CD4-positive, alpha-beta T cell treated with Interleukin-2 at 100 ng/mL for 4 hours (primary cell): Measurements from ENCODE around the gene DUOX1.

Experiments
- DNase-seq: peaks from one replicate; pipeline ENCODE4 v3.0.0-alpha.2; 2020; ENCODE audit warnings: low spot score

DUOX1 gene

GRCh38 chr15:45168751-45169551 is 39.2 kb downstream of the DUOX1 start:
- DNase-seq, result no peak

GRCh38 chr15:45169608-45170480 is 40.0 kb downstream of the DUOX1 start:
- DNase-seq, result no peak

- no peak for DNase-seq
Observed at GRCh38 chr15:45171912-45172311, 42.1 kb downstream of the DUOX1 start.

DNA sequence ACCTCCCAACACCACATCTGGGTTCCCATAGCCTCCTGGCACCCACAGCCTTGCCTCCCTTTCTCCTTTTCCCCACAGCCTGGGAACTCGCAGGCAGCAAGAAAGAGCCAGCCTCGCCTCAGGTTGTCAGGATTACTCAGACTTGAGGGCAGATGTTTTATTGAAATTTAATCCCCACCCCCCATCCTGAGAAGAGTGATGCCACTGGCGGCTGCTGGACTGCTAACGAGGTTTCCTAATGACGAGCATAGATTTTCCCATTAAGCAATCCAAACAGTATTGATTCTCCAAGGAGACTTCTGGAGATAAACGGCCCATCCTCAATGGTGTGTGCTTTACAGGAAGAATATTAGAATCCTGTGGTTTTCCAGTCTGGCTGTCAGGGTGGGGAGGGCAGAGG is 44.3 kb downstream of the DUOX1 start:
- no peak for DNase-seq

DNA sequence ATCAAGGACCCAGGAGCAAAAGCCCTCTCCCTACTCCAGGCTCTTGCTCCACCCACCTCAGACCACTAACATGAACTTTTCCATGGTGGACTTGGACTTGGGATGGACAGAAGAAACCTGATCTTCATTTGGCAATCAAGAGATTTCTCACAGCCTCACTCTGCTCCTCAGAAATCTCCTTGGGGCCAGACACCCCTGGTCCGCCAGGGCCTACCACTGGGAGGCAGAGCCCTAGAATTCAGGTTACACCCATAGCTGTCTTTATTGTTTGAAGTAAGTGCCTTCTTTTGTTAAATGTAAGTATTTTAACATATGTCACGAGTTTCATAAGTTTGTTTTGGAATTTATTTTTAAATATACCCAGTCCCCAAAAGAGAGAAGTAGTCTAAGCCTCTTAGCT is 44.8 kb downstream of the DUOX1 start:
- DNase-seq, result no peak

DNA sequence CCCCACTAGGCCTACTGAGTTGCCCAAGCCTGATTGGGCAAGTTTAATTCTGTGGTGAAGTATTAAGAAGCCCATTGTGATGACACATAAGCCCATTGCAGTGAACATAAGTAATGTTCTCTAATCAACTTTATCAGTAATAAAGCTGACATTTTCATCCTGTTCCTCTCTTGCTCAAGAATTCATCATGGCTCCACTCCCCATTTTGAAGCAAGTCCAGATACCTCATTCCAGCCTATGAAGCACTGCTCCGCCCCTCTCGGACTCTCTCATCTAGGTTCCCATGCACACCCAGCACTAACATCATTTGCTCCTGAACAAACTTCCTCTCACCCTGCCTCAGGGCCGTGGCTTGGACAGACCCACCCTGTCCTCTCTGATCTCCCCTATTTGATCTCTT is 47.5 kb downstream of the DUOX1 start:
- no peak for DNase-seq

DNA sequence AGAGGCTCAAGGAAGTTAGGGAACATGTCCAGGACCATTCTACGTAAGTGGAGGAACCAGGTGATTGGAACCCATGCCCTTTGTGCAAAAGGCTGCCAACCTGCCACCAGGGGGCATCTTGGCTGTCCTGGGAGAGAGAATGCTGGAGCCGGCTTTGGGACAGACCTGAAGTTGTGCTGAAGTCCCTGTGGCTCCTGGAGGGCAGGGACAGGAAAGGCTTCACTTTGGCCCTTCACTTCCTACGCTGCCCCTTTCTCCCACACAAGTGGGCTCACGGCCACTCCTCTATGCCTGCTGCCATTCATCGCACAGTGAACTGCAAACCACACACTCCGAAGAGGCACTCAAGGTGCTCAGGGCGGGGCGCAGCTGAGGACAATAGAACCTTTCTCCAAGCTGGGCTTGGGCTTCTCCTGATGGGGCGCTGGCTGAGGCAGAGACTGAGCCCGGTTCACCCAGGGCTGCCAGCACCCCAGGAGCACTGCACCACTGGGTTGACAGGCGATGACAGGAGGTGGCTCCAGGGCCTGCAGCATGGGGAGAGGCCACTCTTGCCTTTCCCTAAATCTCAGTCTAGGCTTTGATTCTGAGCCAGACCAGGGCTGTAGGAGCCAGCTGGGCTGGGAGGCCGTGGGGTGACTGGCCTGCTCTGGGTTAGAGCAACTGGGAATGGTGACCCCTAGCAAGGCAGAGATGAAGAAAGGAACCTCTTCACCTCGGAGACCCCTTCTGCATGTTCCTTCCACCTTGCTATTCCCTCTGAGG is 49.6 kb downstream of the DUOX1 start:
- peak; percentile 59 for DNase-seq

GRCh38 chr15:45180201-45180600 is 50.4 kb downstream of the DUOX1 start:
- DNase-seq, result no peak

DNA sequence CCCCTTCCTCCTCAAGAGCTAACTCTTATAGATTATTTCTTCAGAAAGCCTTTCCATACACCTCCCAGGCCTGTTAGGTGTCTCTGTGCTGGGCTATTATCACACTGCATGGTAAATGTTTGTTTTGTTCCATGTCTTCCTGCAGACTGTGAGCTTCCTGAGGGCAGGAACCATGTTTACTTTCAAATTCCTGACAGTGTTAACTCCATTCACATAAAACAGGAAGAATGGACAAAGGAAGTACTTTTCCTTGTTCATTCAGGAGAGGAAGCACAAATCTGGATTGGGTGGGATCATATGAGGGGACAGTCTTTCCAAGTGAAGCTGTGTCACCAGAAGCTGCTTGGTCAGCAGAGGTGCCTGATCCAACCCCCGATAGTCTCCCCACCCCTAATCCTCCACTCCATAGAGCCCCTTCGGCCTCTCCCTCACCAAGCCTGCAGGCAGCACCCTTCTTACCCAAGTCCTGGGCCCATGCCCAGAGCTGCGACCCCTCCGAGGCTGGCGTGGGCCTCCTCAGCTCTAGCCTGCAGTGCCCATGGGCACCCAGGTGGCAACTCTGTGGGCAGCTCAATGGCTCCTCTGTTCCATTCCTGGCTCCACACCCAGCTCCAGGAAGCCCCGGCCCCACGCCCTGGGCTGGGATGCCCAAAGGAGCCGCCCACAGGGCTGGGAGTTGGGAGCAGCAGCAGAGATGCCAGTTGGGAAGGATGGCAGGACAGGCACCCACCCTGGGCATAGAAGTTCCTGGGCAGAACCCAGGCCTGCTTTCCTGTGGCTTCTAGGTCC is 51.0 kb downstream of the DUOX1 start:
- DNase-seq, result no peak

DNA sequence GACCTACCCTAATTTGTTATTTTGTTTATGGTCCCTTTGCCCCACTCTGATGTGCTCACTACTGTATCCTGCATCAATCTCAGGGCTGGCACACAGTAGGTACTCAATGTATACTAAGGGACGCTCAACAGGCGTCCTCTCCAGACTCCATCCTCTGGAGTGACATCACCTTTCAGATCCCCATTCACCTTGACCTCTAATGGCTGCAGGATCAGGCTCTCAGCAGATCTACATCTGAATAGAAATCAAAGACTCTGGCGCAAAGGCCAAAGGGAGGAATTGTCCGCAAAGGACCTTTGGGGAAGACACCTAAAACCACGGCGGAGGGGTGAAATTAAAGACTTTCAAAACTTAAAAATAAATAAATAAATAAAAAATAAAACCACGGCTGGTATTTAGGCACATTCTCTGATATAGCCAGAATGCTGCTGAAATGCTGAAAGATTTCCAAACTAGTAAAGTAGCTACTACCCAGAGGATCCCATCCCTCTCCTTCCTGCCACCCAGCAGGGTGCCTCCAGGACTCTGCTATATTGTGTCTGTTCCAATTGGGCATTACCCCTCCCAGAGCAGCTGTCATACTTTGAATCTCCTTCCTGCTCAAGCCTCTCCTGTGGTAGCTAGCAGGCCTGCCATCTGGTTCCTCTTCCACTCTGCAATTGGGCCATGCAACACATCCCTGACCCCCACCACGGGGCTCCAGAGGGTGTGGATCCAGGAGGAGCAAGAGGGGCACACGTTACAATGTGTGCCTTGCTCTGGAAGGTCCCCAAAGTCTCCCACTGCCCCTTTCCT is 51.9 kb downstream of the DUOX1 start:
- no peak for DNase-seq

GRCh38 chr15:45182996-45183395 is 53.2 kb downstream of the DUOX1 start:
- DNase-seq, result no peak

DNA sequence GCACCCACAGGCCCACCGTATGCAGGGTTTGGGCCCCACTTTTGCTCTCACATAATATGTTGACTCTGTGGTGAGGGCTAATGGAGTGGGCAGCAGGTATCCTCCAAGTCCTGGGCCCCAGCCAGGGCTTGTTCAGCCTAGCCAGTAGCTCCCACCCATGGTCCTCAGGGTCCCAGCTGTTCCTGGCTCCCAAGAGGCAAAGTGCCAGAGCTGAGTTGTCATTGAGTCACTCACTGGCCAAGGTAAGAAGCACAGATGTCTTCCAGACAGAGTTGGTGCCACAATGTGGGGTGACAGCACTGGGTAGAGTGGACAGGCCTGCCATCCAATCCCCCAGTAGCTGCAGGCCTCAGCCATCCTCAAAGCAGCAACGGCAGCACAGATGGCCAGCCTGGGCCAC is 53.7 kb downstream of the DUOX1 start:
- no peak for DNase-seq

DNA sequence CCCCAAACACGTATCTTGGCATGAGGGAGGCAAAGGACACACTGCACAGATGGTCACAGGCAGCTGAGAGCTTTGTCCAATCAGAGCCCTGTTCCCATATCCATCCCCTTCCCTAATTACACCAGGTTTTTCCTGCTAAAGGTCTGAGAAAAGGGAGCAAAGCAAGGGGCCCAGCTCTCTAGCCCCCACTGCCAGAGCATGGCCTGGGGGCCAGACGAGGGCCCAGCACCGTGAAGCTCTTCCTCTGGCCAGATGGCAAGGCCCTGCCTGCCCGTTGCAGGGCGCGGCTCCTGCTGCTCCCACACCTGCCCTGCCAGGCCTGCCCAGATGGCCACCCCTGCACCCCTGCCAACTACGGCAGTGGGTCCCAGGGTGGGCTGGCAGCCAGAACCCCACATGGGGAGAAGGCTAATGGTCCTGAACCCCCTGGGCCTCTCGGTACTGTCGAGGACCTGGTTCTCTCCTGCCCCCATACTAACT is 54.8 kb downstream of the DUOX1 start:
- no peak for DNase-seq

DNA sequence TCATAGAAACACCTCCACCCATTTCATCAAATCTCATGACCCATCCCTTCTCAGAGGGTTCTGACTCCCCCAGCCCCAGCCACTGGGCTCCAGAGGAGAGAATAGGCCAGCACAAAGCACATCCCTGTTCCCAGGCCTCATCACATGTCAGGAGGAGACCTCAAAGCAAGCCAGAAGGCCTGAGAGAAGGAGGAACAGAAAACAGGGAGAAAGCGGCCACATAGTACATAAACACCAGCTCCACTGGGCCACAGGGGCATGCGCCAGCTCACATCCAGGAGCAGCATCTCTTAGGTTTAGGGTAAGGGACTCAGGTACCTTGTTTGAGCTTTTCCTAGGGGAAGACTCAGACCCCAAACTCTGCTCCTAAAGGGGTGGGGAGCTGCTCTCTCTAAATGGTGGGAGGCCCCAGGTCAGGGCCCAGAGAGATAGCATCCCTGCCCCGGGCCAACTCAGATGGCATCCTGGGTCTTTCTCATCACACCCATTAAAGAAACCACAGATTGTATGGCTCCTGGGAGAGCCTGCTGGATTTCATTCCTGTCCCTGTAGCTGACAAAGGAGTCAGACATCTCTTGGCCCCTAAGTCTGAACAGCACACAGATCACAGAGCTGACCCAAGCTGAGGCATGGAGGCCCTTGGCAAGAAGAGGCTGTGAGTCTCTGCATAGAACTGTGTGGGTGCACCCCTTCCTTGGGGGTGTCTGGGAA is 55.4 kb downstream of the DUOX1 start:
- no peak for DNase-seq

- no peak for DNase-seq
Observed at GRCh38 chr15:45185903-45186770, 56.3 kb downstream of the DUOX1 start.

GRCh38 chr15:45186771-45187577 is 57.2 kb downstream of the DUOX1 start:
- no peak for DNase-seq

- DNase-seq, result no peak
Observed at GRCh38 chr15:45187578-45187893, 57.7 kb downstream of the DUOX1 start.
